Pons (tissue), 1 donor: Measurements from ENCODE around the gene SYT14.
A peak's percentile ranks its signal among the peaks of the same experiment; 100 is the strongest.
"Not testable (repeated sequence)": the region's sequence is repeated elsewhere in the genome, so short reads cannot be mapped to it uniquely, and the experiment has no call there.

Source experiments
- DNase-seq: peaks from one replicate; pipeline ENCODE4 v3.0.0-alpha.2; 2016; ENCODE audit warnings: low spot score

The SYT14 gene

DNA sequence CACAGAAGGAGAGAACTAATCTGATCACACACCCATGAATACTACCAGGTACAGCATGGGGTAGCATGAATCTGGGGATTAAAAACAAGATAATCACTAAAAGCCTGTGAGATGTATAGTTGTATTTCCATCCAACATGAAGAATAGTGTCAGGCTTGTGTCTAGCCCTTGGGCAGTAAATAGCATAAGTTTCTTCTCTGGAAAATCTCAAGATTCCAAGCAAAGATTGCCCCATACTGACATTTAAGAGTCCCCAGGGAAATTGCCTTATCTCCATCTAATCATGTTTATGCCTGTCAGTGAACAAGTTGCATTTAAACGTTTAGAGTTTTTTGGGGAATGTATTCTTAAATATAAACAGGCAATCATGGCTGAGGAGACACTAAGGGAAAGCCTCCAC is 185.4 kb downstream of the SYT14 start:
- no peak for DNase-seq

DNA sequence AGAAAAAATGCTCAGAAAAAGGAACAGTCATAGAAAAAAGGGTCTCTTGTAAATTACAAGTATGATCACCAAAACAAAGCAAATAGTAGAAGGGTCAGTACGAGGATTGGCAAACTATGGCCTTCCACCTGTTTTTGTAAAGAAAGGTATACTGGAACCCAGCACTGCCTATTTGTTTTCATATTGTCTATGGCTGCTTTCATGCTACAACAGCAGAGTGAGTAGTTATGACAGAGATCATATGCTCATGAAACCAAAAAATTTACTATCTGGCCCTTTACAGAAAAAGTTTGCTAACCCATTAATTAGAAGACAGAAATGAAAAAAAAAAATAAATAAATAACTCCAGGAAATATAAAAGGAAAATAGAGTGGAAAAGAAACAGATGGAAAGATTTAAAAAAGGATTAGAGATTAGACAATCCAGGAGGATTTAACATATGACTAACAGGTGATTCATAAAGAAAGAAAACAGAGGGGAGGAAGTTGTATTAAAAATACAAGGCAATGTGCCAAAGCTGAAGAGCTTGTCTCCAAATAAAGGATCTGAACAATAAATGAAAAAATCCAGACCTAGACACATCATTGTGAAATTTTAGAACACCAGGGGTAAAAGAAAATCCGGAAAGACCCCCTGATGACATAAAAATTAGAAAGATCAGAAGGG is 186.0 kb downstream of the SYT14 start:
- no peak for DNase-seq

DNA sequence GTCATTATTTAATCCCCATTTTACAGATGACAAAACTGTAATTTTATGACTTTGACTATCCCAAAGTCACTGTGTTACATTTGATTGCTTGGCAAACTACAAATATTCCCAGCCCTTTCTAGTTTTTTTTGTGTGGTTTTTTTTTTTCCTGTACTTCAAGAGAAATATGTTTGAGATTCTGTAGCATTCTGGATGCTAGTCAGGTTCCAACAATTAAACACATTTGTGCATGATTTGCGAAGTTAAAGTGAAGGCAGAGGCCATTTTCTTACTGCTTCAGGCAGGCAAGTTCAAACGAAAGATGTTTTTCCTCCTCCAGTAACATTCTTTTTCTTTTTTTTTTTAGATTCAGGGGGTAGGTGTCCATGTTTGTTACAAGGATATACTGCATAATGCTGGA is 186.7 kb downstream of the SYT14 start:
- no peak for DNase-seq

DNA sequence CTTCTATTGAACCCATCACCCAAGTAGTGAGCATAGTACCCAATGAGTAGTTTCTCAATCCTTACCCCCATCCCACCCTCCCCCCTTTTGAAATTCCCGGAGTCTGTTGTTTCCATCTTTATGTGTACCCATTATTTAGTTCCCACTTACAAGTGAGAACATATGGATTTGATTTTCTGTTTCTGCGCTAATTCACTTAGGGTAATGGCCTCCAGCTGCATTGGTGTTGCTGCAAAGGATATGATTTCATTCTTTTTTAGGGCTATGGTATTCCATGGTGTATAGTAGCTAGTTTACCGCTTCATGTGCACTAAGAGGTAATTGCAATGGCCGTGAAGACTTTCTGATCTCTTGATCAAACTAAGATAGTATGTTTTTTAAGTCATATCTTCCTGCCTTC is 187.1 kb downstream of the SYT14 start:
- DNase-seq = no peak

DNA sequence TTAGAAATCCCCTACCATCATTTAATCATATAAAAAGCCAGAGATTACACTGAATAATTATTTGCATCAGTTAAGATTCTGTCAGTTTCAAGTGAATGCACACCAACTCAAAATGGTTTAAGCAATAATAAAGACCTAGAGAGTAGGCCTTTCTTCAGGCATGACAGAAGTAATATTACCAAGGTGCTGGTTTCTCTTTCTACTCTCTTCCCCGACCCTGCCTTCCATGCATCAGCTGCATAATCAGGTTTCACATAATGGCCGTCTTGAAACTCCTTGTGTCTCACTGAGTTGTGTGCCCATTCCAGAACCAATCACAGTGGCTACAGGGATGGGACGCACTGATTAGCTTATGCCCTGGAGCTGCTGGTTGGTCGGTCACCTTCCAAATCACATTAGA is 191.1 kb downstream of the SYT14 start:
- DNase-seq = no peak

DNA sequence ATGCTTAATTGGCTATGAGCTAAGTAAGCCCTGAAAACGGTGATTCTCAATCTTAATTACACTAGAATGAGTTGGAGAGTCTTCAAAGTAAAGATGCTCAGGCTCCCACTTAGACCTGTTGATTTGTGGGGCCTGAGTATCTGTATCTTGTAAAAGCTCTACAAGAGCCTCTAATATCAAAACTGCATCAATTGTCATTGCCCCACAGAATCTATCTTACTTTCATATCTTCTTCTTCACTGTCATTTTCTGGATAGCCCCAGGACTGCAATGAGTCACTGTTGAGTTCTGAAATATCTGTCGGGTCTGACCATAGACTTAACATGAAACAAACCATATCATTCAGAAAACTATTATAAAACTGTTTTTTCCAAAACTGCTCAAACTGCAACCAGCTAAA is 191.7 kb downstream of the SYT14 start:
- no peak for DNase-seq

DNA sequence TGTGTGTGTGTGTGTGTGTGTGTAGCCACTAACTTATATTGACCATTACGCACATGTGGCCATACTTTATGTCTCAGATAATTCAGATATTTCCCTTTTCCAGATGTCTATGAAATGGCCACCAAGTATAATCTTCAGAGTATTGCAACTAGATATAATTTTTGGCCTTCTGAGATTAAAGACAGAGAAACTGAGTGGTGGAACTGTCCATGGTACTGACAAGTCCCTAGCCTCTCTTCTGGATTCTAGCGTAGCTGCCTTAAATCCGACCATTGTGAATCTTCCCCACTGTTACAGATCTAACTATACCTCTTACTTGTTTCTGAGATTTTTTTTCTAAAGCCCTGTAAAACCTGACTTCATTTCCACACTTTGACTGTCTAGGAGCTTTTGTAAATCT is 194.6 kb downstream of the SYT14 start:
- DNase-seq = no peak

DNA sequence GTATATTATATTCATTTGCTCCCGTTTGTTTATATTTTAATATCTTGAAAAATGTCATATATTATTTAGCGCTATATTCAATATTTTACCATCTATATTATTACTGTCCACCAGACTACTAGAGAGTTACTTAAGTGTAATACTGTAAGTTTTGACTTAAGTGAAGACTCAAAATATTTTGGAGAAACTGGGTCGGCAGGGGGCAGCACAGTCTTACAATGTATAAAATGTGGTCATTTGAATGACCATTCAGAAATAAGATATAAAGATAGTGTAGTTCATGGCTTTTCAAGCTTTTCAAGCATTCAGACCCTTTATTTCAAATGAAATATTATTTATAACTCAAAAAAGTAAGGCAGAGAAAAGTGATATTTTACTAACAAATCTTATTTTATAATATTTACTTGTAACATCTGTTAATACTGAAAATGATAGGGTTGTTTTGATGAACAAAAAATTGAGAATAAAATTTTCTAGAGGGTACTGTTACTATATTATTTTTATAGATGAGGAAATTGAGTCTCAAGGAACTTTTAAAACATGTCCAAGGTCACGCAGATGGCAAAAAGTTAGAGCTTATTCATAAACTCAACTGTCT is 205.5 kb downstream of the SYT14 start:
- peak; percentile 78 for DNase-seq

DNA sequence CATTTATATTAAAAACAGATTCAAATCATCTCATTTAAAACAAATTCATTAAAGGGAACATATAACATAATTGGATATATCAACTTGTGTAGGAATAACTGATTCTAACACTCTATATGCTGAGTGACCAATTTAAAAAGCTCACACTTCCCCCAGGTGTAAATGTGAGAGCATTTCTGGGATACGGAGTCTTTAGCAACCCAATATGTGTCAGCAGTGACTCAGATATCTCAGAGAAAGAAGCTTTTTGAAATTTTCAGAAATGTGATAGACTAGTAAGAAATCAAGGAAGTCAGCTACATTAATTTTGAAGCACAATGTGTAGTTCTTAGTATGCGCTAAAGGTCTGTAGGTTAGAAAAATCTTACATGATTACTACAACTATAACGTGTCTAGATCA is 206.7 kb downstream of the SYT14 start:
- no peak for DNase-seq

DNA sequence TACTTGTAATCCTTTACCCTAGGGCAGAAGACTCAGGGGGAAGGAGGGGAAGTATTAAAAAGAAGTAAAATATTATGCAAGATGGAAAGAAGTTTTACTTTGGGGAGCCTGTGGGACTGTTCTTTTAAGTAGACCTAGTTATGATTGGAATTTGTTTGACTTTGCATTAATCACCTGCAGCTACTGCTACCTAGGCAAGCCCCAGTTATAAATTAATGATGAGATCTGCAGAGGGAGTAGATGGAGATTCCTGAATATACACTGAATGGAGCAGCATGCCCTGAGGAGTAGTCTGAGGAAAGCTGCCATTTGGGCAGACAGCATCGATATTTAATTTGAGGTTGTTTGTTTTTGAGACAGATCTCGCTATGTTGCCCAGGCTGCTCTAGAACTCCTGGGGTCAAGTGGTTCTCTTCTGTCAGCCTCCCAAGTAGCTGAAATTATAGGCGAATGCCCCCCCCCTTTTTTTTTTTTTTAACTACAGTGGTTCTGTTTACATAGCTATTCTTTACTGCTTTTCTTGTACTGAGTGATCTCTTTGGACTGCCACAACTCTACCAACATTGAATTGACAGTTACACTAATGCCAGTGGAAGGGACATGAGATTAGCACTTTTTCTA is 213.1 kb downstream of the SYT14 start:
- no peak for DNase-seq

DNA sequence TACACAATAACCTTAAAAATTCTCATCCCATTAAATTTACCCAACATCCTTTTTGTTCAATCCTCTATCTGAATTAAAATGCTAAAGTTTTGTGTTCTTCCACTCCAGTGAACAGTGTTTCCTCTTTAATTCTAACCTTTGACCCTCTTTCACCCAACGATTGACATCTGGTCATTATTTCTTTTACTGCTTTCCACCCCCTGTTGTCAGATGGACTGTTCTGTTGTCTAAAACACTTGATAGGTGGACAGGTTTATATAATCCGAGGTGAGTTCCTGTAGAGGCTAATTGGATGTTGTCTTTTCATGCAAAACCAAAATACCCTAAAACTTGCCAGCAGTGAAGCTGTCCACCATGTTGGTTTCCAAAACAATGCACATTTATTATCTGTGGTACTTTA is 221.2 kb downstream of the SYT14 start:
- no peak for DNase-seq

DNA sequence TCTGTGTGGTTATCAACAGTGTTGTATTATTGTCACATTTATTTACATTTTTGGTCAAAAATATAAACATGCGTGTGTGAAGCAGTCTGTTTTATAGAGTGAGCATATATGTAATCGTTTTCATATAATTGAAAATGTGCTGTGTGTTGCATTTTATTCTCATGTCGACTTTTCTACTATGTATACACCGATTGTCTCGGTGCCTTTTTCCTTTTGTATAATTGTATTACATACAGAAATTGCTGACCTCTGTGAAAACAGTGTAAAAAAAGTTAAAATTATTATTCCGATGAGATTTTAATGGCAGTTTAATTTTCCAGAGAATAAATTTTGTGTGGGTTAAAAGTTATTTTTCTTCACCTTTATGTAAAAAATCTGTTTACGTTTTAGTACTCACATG is 232.2 kb downstream of the SYT14 start:
- no peak for DNase-seq

DNA sequence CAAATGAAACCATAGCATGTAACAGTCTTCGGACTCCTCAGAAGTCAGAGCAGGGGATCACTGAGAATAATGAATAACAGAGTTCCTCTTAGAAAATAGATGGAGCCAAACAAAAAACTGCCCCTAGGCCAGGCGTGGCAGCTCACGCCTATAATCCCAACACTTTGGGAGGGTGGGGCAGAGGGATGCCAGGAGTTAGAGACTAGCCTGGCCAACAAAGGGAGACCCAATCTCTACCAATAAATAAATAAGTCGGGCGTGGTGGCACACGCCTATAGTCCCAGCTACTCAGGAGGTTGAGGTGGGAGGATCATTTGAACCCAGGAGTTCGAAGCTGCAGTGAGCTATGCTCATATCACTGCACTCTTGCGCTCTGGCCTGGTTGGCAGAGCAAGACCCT is 236.1 kb downstream of the SYT14 start:
- DNase-seq = no peak

DNA sequence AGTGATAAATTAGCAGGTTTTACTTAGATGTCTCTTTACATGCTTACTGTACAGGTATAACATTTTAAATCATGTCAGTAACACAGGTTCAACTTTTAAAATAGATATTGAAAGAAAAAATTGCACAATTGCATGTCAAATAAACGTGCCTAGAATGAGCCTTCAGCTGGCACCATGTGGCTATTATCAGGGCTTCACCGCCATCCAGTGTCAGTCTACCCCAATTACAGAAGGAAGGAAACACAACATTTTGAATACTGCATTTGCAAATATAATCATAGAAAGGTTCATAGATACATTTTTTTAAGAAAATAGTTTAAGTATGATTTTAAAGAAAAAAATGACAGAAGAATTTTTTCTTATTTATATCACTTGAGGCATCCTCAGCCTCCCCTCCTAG is 247.0 kb downstream of the SYT14 start:
- no peak for DNase-seq

DNA sequence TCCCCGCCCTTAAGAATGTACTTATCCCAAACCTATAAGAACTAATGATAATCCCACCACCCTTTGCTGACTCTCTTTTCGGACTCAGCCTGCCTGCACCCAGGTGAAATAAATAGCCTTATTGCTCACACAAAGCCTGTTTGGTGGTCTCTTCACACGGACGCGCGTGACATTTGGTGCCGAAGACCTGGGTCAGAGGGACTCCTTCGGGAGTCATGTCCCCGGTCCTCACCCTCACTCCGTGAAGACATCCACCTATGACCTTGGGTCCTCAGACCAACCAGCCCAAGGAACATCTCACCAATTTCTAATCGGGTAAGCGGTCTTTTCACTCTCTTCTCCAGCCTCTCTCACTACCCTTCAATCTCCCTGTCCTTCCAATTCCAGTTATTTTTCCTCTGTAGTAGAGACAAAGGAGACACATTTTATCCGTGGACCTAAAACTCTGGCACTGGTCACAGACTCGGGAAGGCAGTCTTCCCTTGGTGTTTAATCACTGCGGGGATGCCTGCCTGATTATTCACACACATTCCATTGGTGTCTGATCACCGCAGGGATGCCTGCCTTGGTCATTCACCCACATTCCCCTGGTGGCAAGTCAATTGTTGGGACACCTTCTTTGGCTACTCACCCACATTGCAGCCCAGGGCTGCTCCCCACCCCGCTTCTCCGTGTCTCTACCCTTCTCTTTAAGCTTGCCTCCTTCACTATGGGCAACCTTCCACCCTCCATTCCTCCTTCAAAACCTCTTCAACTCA is 250.0 kb downstream of the SYT14 start:
- not testable (repeated sequence) for DNase-seq

DNA sequence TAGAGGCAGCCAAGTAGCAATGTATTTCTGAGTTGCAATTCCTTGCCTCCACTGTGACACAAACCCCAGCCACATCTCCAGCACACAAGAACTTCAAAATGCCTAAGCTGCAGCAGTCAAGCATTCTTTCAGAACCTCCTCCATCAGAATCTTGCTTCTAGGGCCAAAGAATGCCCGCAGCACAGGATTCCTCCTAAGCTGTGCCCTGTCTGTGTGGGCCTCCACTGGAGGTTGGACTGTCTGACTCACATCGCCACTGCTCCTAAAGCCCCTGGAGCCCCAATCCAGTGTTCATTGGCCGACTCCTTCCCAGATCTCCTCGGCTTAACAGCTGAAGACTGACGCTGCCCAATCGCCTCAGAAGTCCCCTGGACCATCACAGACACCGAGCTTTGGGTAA is 251.4 kb downstream of the SYT14 start:
- no peak for DNase-seq

DNA sequence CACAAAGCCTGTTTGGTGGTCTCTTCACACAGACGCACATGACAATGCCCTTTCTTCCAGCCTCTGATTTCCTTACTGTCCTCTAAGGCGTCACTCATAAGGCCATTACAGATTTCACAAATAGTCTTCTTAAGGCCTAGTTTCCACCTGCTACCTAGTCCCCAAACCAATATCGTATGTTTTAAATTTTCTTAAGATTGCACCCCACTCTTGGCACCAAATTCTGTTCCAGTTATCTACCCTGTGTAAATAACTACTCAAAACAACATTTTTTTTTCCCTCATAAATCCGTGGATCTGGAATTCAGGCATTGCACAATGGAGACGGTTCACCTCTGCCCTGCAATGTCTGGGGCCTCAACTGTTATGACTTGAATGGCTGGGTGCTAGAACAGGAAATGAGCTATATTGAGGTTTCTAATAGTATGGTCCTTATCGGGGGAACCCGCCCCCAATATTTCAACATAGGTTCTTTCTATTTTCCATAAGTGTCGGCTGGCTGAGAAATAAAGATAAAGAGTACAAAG is 257.7 kb downstream of the SYT14 start:
- DNase-seq = no peak

DNA sequence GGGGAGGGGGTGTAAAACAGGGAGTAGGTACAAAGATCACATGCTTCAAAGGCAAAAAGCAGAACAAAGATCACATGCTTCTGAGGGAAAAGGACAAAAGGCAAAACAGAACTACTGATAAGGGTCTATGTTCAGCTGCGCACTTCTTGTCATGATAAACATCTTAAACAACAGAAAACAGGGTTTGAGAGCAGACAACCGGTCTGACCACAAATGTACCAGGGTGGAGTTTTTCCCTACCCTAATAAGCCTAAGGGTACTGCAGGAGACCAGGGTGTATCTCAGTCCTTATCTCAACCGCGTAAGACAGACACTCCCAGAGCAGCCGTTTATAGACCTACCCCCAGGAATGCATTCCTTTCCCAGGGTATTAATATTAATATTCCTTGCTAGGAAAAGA is 258.2 kb downstream of the SYT14 start:
- not testable (repeated sequence) for DNase-seq

DNA sequence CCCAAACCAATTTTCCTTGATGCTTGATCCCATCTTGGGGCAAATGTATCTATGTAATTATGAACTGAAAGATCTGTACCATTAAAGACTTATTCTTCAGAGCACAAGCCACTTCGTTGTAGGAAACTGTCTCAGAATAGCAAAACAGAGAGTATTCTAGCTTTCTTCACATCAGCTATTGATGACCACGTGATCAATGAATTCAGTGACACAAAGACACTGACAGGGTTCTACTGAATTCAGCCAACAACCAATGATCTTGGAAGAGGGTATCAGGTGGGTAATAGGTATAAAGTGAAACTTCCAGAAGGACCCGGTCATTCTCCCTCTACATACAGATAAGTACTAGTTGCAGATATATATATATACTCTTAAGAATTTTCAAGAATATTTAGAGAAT is 260.8 kb downstream of the SYT14 start:
- no peak for DNase-seq

DNA sequence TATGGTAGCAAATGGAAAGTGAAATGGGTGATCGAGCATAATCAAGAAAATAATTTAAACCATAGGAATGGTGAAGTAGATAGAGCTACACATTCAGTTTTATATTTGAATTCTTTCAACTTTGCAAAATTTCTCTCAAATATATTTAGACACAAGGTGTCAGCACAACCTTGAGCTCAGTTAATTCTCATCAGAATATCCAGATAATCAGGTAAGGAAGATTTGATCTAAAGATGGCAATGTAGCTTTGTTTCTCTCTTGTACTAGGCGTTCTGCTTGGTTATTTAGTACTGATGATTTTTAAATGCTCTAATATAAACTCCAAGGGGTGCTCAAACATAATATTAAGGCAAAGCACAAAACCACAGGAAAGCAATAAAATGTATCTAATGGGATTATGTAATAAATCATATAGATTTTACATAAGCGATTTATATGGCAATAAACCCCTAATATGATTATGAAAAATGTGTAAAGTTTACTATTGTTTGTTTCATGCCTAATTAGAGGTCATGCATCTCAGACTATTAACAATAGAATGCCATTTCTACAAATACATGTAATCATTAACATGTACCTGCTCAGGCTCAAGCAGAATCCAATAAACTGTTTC is 262.2 kb downstream of the SYT14 start:
- no peak for DNase-seq

DNA sequence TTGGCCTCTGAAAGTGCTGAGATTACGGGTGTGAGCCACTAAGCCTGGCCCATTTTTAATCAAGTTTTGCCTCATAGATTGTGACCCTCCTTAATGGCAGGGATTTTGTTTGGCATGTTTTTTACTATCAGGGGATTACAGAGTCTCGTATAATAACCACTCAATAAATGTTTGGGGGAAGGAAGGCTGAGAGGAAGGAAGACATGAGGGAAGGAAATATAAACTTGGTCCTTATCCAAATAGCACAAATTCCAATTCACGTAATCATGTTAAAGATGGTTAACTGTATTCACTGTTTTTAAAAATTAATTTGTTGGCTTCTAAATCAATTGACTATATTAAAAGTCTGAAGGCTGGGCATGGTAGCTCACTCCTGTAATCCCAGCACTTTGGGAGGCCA is 263.7 kb downstream of the SYT14 start:
- DNase-seq = no peak
